Suprapubic skin (tissue), 4 donors: ENCODE results near the gene TGFBR3L. TPM values are rescaled to one million over a fixed set of nuclear protein-coding genes. Genes with fewer than 3 reads are reported as not detected.
A peak's percentile ranks its signal among the peaks of the same experiment; 100 is the strongest.

Experiments used
- DNase-seq, 2 donors: peaks; one replicate each; pipeline ENCODE4 v3.0.0-alpha.2; 2019; ENCODE audit warnings: low spot score in 2 of 2
- H3K27ac ChIP-seq: fragments of 200-600 bp; sonication (generic); one replicate; pipeline ENCODE4 v1.5.1; 2019
- H3K27me3 ChIP-seq: fragments of 200-600 bp; sonication (generic); one replicate; pipeline ENCODE4 v1.5.1; 2019
- H3K36me3 ChIP-seq: fragments of 200-600 bp; sonication (generic); one replicate; pipeline ENCODE4 v1.5.1; 2019
- H3K4me1 ChIP-seq: fragments of 200-600 bp; sonication (generic); one replicate; pipeline ENCODE4 v1.5.1; 2019
- H3K4me3 ChIP-seq: fragments of 200-600 bp; sonication (generic); one replicate; pipeline ENCODE4 v1.5.1; 2019; ENCODE audit warnings: mild to moderate bottlenecking
- H3K9me3 ChIP-seq: fragments of 200-600 bp; sonication (generic); one replicate; pipeline ENCODE4 v1.5.1; 2019
- CTCF ChIP-seq, 2 donors: fragments of 200-600 bp in 1 of 2; fragments of 450-650 bp in 1 of 2; sonication (generic) in 1 of 2; IDR thresholded peaks; one replicate each; pipeline ENCODE4 v1.5.1; 2016 to 2019; ENCODE audit warnings: antibody characterized with exemption in 2 of 2, mild to moderate bottlenecking in 1 of 2, moderate library complexity in 1 of 2
- EP300 ChIP-seq: sonication (generic); formaldehyde crosslinking; IDR thresholded peaks from one replicate; pipeline ENCODE4 v1.6.1; 2017; ENCODE audit warnings: antibody characterized with exemption
- POLR2A ChIP-seq, 2 donors: fragments of 450-650 bp; IDR thresholded peaks; one replicate each; pipeline ENCODE4 v1.6.1; 2017; ENCODE audit warnings: antibody characterized with exemption in 2 of 2, mild to moderate bottlenecking in 2 of 2, moderate library complexity in 2 of 2
- POLR2AphosphoS5 ChIP-seq, 3 donors: sonication (generic); formaldehyde crosslinking; IDR thresholded peaks; one replicate each; pipeline ENCODE4 v1.6.1; 2017; ENCODE audit warnings: antibody characterized with exemption in 3 of 3
- WGBS: methylation state at CpG from one replicate; pipeline ENCODE4 v1.1.5; 2018; 5-methylcytosine and 5-hydroxymethylcytosine counted together
- total RNA-seq, 4 donors: library from RNA; depleted of rRNA; stranded (reverse); fragments of >200 nt; gene quantifications; one replicate each; pipeline ENCODE4 v1.1.0, GENCODE V29; 2016

Gene TGFBR3L
- total RNA-seq, 4 donors from 2014 or later: not detected

GRCh38 chr19:7923295-7924191, 8.9 kb downstream of the TGFBR3L start:
- Histone ChIP-seq H3K27ac (no peak overlapping the region), H3K4me3 (no peak overlapping the region), H3K36me3 (peaks cover 16% of the 10 kb centered on the region), H3K27me3 (peaks cover 7% of the 10 kb centered on the region), H3K9me3 (no peaks in the 10 kb centered on the region), H3K4me1 (peaks cover 86% of the 10 kb centered on the region)
- no peak for TF ChIP-seq POLR2AphosphoS5 (IDR thresholded peaks at IDR 0.05)
- no peak for TF ChIP-seq CTCF (IDR thresholded peaks at IDR 0.05)
- no peak for TF ChIP-seq EP300
- no peak for TF ChIP-seq POLR2A (IDR thresholded peaks at IDR 0.05)
- 80% methylated on average over 16 of the region's 31 CpGs for WGBS
- DNase-seq: peak in 1 of 2 donors; percentile 66

- H3K27ac ChIP-seq: no peak overlapping the region
- 51% methylated on average over 11 of the region's 12 CpGs for WGBS
- H3K36me3 ChIP-seq: peaks cover 16% of the 10 kb centered on the region
- H3K9me3 ChIP-seq: no peaks in the 10 kb centered on the region
- peaks cover 83% of the 10 kb centered on the region for H3K4me1 ChIP-seq
- peak in 1 of 2 donors; percentile 69 for DNase-seq
- no peak for TF ChIP-seq CTCF (IDR thresholded peaks at IDR 0.05)
- TF ChIP-seq POLR2A (IDR thresholded peaks at IDR 0.05): no peak
- TF ChIP-seq POLR2AphosphoS5 (IDR thresholded peaks at IDR 0.05): no peak
- no peak for TF ChIP-seq EP300
- H3K27me3 ChIP-seq: peaks cover under 1% of the 10 kb centered on the region
- H3K4me3 ChIP-seq: no peak overlapping the region
These were observed 9.6 kb downstream of the TGFBR3L start for GRCh38 chr19:7924241-7924640.

GRCh38 chr19:7924651-7925170, 10.1 kb downstream of the TGFBR3L start:
- DNase-seq: peak in 1 of 2 donors; percentile 76
- peak overlapping the region; percentile 66 for H3K4me3 ChIP-seq
- WGBS: 34% methylated on average over 13 of the region's 34 CpGs
- H3K9me3 ChIP-seq: no peaks in the 10 kb centered on the region
- no peak overlapping the region for H3K27ac ChIP-seq
- TF ChIP-seq EP300 (no peak), POLR2AphosphoS5 (IDR thresholded peaks at IDR 0.05) (no peak), CTCF (IDR thresholded peaks at IDR 0.05) (no peak), POLR2A (IDR thresholded peaks at IDR 0.05) (no peak)
- peaks cover 83% of the 10 kb centered on the region for H3K4me1 ChIP-seq
- no peaks in the 10 kb centered on the region for H3K27me3 ChIP-seq
- H3K36me3 ChIP-seq: peaks cover 16% of the 10 kb centered on the region

GRCh38 chr19:7925171-7925851, 10.7 kb downstream of the TGFBR3L start:
- peak in 1 of 2 donors; percentile 84 for DNase-seq
- TF ChIP-seq CTCF (IDR thresholded peaks at IDR 0.05): peak; percentile 44 to 94
- no peak for TF ChIP-seq POLR2A (IDR thresholded peaks at IDR 0.05)
- TF ChIP-seq POLR2AphosphoS5 (IDR thresholded peaks at IDR 0.05): no peak
- H3K27ac ChIP-seq: no peak overlapping the region
- peak overlapping the region; percentile 66 for H3K4me3 ChIP-seq
- WGBS: 1% methylated on average over 15 of the region's 98 CpGs
- H3K27me3 ChIP-seq: no peaks in the 10 kb centered on the region
- no peaks in the 10 kb centered on the region for H3K9me3 ChIP-seq
- H3K4me1 ChIP-seq: peaks cover 85% of the 10 kb centered on the region
- H3K36me3 ChIP-seq: peaks cover 18% of the 10 kb centered on the region
